NCI-H748 treated with DMSO at 0.1 percent for 48 hours (cell line): ENCODE measurements around the gene DMWD.
"Not testable (repeated sequence)": the region's sequence is repeated elsewhere in the genome, so short reads cannot be mapped to it uniquely, and the experiment has no call there.

ENCODE experiments used
- DNase-seq: peaks from one replicate; lab custom pipeline; 2025; lab: John Stamatoyannopoulos, UW

Gene DMWD

DNA sequence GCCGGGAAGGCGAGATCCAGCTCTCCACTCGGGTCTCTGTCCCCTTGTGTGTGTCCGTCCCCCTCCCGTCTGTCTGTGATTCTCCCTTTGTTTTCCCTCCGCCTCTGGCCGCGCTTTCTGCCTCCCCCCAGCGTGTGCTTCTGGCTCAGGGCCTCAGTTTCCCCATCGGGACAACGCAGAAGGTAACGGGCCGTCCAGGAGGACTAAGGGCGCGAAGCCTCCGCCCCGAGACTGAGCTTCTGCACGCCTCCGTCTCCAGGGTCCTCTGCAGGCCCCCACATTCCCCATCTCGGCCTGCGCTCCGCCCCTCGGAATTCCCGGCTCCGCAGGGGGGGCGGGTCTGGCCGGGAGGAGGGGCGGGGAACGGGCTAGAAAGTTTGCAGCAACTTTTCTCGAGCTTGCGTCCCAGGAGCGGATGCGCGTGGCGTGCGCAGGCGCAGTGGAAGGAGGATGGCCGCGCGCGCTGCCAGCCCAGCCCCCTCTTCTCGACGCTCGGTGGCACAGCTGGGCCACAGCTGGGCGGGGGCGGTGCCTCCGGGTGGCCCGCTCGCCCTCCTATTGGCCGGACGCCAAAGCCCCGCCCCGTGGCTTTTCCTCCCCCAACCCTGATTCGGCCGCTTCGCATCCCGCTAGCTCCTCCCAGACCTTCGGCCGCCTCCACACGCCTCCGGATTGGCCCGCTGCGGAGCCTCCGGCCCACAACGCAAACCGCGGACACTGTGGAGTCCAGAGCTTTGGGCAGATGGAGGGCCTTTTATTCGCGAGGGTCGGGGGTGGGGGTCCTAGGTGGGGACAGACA, 23.5 kb downstream of the DMWD start, which contains the start of gene SIX5:
SIX5 (minus strand) TSS at position 269 of the 799 bp plus-strand sequence. CDS start 408 bp downstream, outside the sequence.
- peak; percentile 94 for DNase-seq

DNA sequence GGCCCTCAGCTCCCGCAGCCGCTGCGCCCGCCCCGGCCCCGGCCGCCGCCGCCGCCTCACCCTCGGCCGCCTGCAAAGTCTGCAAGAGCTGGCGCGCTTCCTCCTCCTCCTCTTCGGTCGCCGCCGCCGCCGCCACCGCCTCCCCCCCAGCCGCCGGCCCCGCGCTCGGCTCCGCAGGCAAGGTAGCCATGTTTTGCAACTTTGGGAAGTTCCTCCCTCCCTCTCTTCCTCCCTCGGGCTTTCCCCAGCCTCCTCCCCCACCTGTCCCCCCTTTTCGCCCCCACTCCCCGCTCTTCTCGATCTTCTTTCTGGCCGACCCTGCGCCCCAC, 24.0 kb downstream of the DMWD start:
- DNase-seq = no peak

DNA sequence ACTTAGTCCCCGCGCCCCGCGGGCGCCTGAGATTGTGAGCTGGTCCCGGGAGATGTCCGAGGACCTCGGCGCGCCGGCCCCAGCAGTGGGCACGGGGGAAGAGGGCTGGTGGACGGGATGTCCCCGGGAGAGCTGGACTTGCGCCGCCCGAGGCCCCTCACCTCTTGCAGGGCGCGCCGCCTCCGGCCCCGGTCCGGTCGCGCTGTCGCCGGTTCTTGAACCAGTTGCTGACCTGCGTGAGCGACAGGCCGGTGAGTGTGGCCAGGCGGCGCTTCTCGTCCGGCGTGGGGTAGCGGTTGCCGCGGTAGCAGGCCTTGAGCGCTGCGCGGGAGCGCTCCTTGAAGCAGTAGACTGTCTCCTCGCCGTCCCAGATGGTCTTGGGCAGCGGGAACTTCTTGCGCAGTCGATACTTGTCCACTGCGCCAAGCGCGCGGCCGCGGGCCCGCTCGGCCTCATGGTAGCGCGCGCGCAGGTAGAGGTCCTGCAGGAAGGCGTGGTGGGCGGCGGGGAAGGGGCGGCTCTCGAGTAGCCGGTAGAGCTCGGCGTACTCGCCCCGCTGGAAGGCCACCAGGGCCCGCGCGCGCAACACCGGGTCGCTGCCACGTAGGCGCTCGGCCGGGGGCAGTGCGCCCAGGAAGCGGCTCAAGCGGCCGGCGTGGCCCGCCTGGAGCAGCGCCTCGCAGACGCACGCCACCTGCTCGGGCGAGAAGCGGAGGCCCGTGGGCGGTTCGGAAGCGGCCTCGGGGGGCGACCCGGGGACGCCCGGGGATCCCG, 24.6 kb downstream of the DMWD start:
- peak; percentile 35 for DNase-seq

DNA sequence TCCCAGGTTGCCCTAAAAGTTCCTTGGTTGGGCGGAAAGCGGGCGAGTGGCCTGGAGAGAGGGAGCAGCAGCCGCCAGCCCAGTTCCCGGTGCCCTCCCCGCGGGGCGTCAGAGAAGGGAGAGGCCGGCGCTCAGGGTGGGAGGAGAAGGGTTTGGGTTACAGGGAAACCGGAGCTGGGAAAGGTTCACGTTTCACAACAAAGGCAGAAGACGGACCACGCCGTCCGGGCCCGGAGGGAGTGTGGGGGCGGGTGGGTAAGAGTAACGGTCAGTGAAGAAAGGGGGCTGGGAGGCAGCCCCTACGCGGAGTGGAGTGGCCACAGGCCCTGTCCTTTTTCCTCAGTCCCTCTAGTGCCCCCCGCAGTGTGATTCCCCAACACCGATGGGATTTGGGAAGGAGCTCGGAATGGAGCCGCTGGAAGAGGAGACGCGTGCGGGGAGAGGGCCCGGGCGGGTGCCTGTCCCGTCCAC, 25.2 kb downstream of the DMWD start:
- no peak for DNase-seq

DNA sequence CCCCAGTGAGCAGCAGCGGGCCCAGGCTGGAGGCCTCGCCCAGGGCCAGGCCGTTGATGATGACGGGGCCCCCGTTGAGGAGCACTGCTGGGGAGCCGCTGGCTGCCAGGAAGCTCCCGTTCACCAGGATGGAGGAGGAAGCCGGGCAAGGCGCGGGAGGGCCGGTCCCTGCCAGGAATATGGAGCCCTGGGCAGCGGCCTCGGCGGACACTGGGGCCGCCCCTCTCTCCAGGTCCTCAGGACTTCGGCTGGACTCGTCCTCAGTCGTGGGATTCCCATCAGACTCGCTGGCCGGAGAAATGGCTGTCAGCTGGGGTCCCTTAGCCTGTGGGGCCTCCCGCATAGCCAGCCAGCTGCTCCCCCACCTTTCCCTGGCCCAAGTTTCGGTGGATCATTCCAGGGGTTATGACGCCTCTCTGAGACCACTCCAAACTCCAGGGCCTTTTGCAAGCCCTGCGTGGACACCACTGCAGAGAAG, 25.7 kb downstream of the DMWD start:
- DNase-seq = no peak

DNA sequence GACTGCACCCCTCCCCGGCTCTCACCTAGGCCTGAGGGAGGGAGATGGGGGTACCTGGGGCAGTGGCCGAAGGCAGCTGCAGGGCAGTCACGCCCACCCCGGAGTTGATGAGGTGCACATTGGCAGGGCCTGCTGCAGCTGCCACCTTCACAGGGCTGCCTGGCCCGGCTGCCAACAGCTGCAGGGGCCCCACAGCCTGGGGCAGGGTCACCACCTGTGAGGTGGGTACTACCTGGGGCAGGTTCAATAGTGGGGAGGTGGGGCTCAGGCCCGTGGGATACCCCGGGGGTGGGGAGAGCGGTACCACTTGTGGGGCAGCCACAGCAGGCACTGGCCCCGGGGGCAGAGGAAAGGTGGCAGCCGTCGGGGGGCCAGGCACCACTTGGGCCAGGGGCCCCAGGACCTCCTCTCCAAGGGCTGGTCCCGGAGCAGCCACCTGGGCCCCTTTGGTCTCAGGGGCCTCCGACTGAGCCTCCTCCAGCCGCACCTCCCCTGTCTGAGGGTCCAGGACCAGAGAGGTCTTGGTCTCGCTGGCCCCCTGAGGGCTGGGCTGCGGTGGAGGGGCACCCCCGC, 26.3 kb downstream of the DMWD start:
- no peak for DNase-seq

DNA sequence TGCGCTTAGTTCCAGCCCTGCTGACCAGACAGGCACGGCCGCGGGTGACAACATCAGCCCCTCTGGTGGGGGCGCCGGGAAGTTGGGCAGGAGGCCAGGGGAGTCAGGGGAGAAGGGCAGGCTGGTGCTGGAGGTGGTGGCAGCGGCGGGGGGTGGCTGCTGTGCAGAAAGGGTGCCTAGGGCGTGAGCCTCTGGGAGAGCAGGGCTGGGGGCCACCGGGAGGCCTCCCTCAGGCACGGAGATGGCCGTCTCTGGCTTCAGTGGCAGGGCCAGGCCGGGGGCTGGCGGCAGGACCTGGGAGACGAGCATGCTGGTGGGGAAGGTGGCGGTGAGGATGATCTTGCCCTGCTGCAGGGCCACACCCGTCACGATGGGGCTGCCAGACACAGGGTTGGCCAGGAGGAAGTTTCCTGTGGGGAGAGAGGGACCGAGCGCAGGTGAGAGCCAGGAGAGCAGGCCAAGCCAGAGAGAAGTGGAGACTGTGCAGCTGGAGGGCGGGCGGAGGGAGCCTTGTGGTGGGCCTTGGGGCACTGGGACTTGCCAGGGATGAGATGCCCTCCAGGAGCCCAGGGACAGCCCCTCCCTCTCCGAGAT, 26.8 kb downstream of the DMWD start:
- no peak for DNase-seq

DNA sequence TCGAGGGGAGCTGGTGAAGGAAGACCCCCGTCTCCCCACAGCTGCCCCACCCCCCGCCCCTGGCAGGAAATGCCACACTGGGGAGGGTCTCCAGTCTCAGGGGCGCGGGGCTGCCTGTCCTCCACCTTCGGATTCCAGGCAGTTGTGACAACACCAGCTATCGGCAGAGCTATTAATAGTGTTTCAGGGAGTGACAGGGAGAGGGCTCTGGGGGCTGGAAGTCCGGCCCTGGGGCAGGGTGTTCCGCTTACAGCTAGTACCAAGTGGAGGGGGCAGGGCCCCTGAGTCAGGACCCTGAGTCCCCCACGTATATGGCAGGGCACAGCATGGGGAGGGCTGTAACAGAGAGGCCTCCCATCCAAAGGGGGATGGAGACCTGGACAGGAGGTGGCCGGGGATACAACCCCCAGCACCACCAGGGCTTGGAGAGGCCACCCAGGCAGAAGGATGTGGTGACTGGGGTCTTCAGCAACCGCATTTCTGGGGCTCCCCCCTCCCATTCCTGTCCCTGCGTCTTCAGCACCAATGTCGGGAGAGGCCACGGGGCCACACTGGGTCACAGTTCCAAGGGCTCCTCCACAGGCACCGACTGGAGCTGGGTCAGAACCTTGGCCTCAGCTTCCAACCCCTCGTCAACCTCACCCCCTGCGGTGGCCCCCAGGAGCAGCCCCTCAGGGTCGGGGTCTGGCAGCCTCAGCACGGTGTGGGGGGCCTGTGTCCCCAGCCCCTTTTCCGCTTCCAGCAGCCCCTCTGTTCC, 27.5 kb downstream of the DMWD start:
- no peak for DNase-seq

DNA sequence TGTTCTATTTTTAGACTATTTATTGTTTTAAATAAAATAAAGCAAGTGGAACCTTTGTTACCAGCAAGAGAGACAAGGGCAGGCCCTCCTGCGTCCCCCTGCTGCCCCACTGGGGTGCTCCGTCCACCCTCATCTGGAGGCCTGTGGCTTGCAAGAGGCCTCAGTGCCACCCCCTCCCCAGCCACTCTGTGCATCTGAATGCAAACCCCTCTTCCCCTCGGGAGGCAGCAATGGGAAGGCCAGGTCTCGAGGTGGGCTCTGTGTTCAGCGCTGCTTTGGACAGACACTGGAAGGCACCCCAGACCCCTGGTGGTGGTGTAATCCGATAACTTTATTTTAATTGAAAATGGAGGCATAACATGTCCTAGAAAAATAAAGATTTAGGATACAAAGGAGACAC, 28.2 kb downstream of the DMWD start:
- no peak for DNase-seq

DNA sequence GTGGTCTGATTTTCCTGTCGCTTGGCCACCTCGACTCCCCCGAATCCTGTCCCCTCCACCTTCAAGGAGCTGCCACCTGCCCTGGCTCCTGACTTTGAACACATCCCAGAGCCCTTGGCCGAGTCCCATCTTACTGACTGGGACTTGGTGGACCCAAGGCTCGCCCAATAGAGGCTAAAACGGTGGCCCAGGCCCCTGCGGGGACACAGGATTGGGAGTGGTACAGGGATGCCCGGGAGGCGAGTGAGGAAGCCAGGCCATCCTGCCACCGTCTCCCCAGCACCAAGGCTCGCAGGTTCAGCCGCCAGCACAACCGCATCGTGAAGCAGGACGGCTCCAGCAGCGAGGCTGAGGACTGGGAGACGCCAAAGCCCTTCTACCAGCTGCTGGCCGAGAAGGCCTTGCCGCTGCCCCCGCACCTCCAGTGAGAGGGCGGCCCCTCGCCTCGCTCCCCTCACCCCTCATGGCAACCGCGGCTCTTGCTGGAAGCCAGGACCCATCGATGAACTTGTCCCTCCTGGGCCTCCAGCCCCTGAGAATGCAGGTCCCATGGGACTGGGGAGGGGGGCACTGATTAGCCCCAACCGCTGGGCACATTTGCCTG, 28.9 kb downstream of the DMWD start:
- no peak for DNase-seq

DNA sequence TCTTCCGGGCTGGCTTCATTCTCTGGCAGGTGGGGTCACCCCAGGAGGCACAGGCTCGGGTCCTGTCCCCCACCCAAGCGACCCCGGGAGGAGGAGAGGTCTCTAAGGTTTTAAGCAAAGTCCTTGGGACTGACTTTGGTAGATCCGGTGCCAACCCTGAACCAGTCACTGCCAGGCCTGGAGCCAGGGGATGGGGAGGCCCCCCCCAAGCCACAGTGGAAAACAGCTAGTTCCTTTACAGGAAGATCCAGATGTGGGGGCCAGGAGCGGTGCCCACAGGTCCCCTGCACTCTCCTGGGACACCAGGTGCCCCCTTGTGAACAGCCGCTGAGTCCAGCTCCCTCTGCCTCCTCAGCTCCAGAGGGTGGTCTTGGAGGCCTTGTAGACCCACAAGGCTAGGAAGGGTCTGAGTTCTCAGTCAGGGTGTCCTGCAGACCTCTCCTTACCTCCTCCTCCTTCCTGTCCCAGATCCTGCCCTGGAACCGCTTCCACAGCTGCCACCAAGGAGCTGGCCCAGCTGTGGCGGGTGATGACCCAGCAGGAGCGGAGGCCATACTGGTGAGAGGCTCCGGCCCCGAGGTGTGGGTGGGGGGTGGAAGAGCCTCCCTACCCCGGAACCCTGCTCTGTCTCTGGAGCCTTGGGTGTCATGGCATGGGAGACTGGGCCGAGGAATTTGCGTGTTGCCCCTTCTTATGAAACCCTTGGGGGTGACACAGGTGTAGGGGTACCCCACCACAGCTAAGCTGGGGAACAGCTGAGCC, 29.6 kb downstream of the DMWD start:
- DNase-seq = no peak

DNA sequence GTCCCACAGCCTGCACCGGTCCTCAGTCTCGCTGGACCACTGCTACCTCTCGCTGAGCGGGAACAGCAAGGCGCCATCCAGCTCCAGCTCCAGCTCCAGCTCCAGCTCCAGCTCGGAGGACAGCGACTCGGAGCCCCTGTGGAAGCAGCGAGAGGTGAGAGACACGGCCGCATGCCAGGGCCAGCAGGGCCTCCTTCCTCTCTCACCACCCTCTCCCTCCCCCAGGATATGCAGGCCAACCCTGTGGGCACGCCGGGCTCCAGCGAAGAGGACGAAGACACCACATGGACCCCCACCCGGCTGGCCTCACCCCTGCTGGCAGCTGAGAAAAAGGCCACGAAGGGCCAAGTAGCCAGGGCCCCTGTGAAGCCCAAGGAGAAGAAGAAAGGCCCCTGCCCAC, 30.9 kb downstream of the DMWD start:
- DNase-seq = no peak

DNA sequence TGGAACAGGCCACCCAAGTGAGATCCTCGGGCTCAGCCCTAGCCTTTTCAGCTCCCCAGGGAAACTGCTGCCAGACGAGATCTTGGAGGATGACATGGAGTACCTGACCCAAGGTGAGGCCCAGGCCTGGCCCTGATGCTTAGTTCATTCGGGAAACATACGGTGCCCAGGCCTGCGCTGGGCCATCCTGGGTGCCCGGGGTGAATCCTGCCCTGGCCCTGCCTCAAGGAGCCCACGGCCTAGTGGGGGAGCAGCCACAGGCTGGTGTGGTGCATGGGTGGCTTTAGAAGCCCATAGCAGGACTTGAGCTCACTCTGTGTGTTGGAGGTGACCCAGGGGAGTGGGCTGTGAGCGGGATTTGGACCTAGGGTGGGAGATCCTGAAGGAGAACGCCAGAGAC, 33.7 kb downstream of the DMWD start:
- no peak for DNase-seq

DNA sequence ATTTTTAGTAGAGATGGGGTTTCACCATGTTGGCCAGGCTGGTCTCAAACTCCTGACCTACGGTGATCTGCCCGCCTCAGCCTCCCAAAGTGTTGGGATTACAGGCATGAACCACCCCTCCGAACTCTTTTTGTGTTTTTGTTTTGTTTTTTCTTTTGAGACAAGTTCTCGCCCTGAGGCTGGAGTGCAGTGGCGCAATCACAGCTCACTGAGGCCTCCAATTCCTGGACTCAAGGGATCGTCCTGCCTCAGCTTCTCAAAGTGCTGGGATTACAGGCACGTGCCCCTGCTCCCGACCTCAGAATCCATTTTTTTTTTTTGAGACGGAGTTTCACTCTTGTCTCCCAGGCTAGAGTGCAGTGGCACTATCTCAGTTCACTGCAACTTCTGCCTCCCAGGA, 35.0 kb downstream of the DMWD start:
- DNase-seq = no peak

DNA sequence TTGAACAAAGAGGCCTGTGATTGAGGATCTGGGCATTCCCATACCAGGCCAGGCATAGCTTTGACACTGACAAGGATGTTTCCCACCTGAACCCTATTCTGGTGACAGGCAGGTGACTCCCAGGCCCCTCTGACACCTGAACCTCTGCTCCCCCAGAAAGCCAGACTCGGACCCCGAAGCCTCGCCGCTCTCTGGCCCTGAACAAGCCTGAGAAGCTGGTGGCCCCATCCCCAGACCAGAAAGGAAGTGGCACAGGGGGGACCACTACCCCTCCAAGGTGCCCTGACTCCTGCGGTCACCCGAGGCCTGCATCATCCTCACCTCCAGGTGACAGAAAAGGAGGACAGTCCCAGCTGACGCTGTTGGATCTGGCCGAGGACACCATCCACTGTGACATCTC, 38.3 kb downstream of the DMWD start:
- no peak for DNase-seq

DNA sequence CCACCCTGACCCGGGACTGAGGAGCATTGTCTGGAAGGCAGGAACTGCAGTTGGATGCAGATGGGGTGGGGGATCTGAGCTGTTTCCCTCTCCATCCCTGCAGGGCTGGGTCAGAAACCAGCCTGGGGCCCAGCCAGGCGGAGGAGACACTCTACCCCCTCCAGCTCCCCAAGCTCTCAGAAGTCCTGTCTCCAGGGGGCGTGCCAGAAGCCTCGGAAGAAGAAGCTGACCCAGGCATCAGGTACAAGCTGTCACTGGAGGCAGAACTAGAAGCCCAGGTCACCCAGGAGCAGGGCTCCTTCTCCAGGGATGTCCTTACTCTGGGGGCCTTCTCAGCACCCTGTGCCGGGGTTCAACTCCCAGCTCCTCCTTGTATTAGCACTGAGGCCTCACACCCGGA, 39.1 kb downstream of the DMWD start:
- no peak for DNase-seq

DNA sequence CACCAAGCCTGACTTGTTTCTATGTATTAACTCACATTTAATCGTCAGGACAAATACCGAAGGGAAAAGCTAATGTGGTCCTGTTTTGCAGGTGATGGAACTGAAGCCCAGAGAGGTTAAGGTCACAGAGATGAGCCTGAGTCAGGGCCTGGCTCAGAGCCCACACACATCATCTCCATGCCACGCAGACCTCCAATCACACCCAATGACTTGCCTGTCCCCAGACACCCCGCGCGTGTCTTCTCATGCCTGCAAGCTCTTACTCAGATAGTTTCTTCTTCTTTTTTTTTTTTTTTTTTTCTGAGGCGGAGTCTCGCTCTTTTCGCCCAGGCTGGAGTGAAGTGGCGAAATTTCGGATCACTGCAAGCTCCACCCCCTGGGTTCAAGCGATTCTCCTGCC, 40.0 kb downstream of the DMWD start:
- no peak for DNase-seq

DNA sequence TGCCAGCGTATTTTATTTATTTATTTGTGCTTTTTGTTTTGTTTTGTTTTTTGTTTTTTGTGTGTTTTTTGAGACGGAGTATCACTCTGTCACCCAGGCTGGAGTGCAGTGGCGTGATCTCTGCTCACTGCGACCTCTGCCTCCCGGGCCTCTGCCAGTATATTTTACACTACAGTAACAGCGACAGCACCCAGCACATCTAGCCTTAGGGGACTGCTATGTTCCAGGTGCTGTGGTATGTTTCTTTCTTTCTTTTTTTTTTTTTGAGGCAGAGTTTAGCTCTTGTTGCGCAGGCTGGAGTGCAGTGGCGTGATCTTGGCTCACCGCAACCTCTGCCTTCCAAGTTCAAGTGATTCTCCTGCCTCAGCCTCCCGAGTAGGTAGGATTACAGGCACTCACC, 41.2 kb downstream of the DMWD start:
- not testable (repeated sequence) for DNase-seq

DNA sequence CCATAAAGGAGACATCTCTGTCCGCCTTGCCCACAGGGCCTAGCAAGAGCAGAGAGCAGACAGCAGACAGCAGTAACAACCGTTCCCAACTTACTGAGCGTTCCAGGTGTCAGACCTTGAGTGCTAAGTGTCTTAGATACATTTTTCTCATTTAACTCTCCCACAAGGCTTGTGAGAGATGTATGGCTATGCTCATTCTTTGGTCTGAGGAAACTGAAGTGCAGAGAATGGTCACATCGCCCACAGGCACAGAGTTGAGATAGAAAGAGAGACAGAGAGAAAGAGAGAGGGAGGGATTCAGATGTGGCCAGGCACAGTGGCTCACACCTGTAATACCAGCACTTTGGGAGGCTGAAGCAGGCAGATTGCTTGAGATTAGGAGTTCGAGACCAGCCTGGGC, 45.1 kb downstream of the DMWD start:
- no peak for DNase-seq

DNA sequence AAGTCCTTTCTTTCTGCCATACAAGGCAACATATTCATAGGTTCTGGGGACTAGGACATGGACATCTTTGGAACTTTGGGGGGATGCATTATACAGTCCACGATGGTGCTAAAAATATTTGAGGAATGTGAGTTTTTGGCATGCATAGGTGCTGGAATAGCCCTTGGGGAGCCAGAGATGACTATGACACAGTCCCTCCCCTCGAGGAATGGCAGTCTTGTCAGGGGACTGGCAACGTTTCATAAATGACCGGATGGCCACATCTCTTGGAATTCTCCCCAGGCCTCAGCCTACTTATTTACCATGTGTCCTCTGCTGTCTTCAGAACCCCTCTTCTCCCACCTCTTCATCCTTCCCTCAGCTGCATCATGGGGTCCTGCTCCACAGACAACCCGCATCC, 45.8 kb downstream of the DMWD start:
- no peak for DNase-seq

DNA sequence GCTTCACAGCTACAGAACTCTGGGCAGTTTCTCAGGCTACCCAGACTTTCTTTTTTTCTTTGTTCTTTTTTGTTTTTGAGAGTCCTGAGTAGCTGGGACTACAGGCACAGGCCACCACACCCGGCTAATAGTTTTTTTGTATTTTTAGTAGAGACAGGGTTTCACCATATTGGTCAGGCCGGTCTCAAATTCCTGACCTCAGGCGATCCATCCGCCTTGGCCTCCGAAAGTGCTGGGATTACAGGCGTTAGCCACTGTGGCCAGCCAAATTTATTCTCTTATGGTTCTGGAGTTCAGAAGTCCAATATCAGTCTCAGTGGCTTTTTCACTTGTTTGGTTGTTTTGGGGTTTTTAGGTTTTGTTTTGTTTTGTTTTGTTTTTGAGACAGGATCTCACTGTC, 47.0 kb downstream of the DMWD start:
- DNase-seq = no peak
